ENCODE measurements around the gene FBLIM1.

FBLIM1 gene

GRCh38 chr1:15764269-15764764, 5.7 kb downstream of the FBLIM1 start:
- no peaks in the 10 kb centered on the region for H3K9me3 ChIP-seq (ENCODE audit: control insufficient read depth, low read depth, low read length)
- peaks cover 6% of the 10 kb centered on the region for H3K4me1 ChIP-seq (ENCODE audit: control insufficient read depth, low read depth, low read length)
- no peak overlapping the region for H3K9ac ChIP-seq (ENCODE audit: low read length)
- H3K27ac ChIP-seq (ENCODE audit: low read length), result no peak overlapping the region
- H3K36me3 ChIP-seq (ENCODE audit: control insufficient read depth, low read depth, low read length), result peaks cover 37% of the 10 kb centered on the region
- no peaks in the 10 kb centered on the region for H3K27me3 ChIP-seq (ENCODE audit: control insufficient read depth, insufficient read depth, low read length)
- no peak overlapping the region for H3K4me3 ChIP-seq (ENCODE audit: low read length)

- Histone ChIP-seq H3K4me3 (ENCODE audit: low read length) (no peak overlapping the region), H3K27ac (ENCODE audit: low read length) (no peak overlapping the region), H3K9me3 (ENCODE audit: control insufficient read depth, low read depth, low read length) (no peaks in the 10 kb centered on the region), H3K4me1 (ENCODE audit: control insufficient read depth, low read depth, low read length) (peaks cover 6% of the 10 kb centered on the region), H3K9ac (ENCODE audit: low read length) (no peak overlapping the region), H3K27me3 (ENCODE audit: control insufficient read depth, insufficient read depth, low read length) (no peaks in the 10 kb centered on the region), H3K36me3 (ENCODE audit: control insufficient read depth, low read depth, low read length) (peaks cover 38% of the 10 kb centered on the region)
Observed at GRCh38 chr1:15764890-15765289, 6.3 kb downstream of the FBLIM1 start.

GRCh38 chr1:15765495-15766194, 7.0 kb downstream of the FBLIM1 start:
- no peaks in the 10 kb centered on the region for H3K27me3 ChIP-seq (ENCODE audit: control insufficient read depth, insufficient read depth, low read length)
- peaks cover 6% of the 10 kb centered on the region for H3K4me1 ChIP-seq (ENCODE audit: control insufficient read depth, low read depth, low read length)
- no peaks in the 10 kb centered on the region for H3K9me3 ChIP-seq (ENCODE audit: control insufficient read depth, low read depth, low read length)
- H3K9ac ChIP-seq (ENCODE audit: low read length), result no peak overlapping the region
- no peak overlapping the region for H3K27ac ChIP-seq (ENCODE audit: low read length)
- H3K36me3 ChIP-seq (ENCODE audit: control insufficient read depth, low read depth, low read length), result peaks cover 45% of the 10 kb centered on the region
- no peak overlapping the region for H3K4me3 ChIP-seq (ENCODE audit: low read length)

- peaks cover 61% of the 10 kb centered on the region for H3K36me3 ChIP-seq (ENCODE audit: control insufficient read depth, low read depth, low read length)
- H3K27ac ChIP-seq (ENCODE audit: low read length), result no peak overlapping the region
- no peak overlapping the region for H3K4me3 ChIP-seq (ENCODE audit: low read length)
- H3K27me3 ChIP-seq (ENCODE audit: control insufficient read depth, insufficient read depth, low read length), result no peaks in the 10 kb centered on the region
- H3K9ac ChIP-seq (ENCODE audit: low read length), result no peak overlapping the region
- H3K4me1 ChIP-seq (ENCODE audit: control insufficient read depth, low read depth, low read length), result no peaks in the 10 kb centered on the region
- no peaks in the 10 kb centered on the region for H3K9me3 ChIP-seq (ENCODE audit: control insufficient read depth, low read depth, low read length)
Observed at GRCh38 chr1:15767941-15768340, 9.3 kb downstream of the FBLIM1 start.

GRCh38 chr1:15768388-15768787, 9.8 kb downstream of the FBLIM1 start:
- H3K9me3 ChIP-seq (ENCODE audit: control insufficient read depth, low read depth, low read length), result no peaks in the 10 kb centered on the region
- H3K27ac ChIP-seq (ENCODE audit: low read length), result no peak overlapping the region
- H3K9ac ChIP-seq (ENCODE audit: low read length), result no peak overlapping the region
- H3K27me3 ChIP-seq (ENCODE audit: control insufficient read depth, insufficient read depth, low read length), result no peaks in the 10 kb centered on the region
- no peaks in the 10 kb centered on the region for H3K4me1 ChIP-seq (ENCODE audit: control insufficient read depth, low read depth, low read length)
- H3K36me3 ChIP-seq (ENCODE audit: control insufficient read depth, low read depth, low read length), result peaks cover 62% of the 10 kb centered on the region
- H3K4me3 ChIP-seq (ENCODE audit: low read length), result no peak overlapping the region

GRCh38 chr1:15770313-15770962, 11.8 kb downstream of the FBLIM1 start:
- no peaks in the 10 kb centered on the region for H3K27me3 ChIP-seq (ENCODE audit: control insufficient read depth, insufficient read depth, low read length)
- H3K4me1 ChIP-seq (ENCODE audit: control insufficient read depth, low read depth, low read length), result no peaks in the 10 kb centered on the region
- no peak overlapping the region for H3K27ac ChIP-seq (ENCODE audit: low read length)
- H3K36me3 ChIP-seq (ENCODE audit: control insufficient read depth, low read depth, low read length), result peaks cover 67% of the 10 kb centered on the region
- no peak overlapping the region for H3K9ac ChIP-seq (ENCODE audit: low read length)
- H3K9me3 ChIP-seq (ENCODE audit: control insufficient read depth, low read depth, low read length), result no peaks in the 10 kb centered on the region
- H3K4me3 ChIP-seq (ENCODE audit: low read length), result no peak overlapping the region

- H3K36me3 ChIP-seq (ENCODE audit: control insufficient read depth, low read depth, low read length), result peaks cover 69% of the 10 kb centered on the region
- no peak overlapping the region for H3K4me3 ChIP-seq (ENCODE audit: low read length)
- H3K9ac ChIP-seq (ENCODE audit: low read length), result no peak overlapping the region
Observed at GRCh38 chr1:15771836-15772515, 13.4 kb downstream of the FBLIM1 start.

GRCh38 chr1:15775706-15776105, 17.1 kb downstream of the FBLIM1 start:
- no peaks in the 10 kb centered on the region for H3K4me1 ChIP-seq (ENCODE audit: control insufficient read depth, low read depth, low read length)
- peaks cover 66% of the 10 kb centered on the region for H3K36me3 ChIP-seq (ENCODE audit: control insufficient read depth, low read depth, low read length)
- H3K4me3 ChIP-seq (ENCODE audit: low read length), result no peak overlapping the region
- H3K9me3 ChIP-seq (ENCODE audit: control insufficient read depth, low read depth, low read length), result no peaks in the 10 kb centered on the region
- no peak overlapping the region for H3K27ac ChIP-seq (ENCODE audit: low read length)
- no peak overlapping the region for H3K9ac ChIP-seq (ENCODE audit: low read length)
- H3K27me3 ChIP-seq (ENCODE audit: control insufficient read depth, insufficient read depth, low read length), result no peaks in the 10 kb centered on the region

More at GRCh38 chr1:15771836-15772515, 13.4 kb downstream of the FBLIM1 start:
- H3K4me1 ChIP-seq (ENCODE audit: control insufficient read depth, low read depth, low read length), result no peaks in the 10 kb centered on the region
- no peaks in the 10 kb centered on the region for H3K27me3 ChIP-seq (ENCODE audit: control insufficient read depth, insufficient read depth, low read length)
- H3K27ac ChIP-seq (ENCODE audit: low read length), result no peak overlapping the region
- H3K9me3 ChIP-seq (ENCODE audit: control insufficient read depth, low read depth, low read length), result no peaks in the 10 kb centered on the region

- Histone ChIP-seq H3K27me3 (ENCODE audit: control insufficient read depth, insufficient read depth, low read length) (no peaks in the 10 kb centered on the region), H3K27ac (ENCODE audit: low read length) (no peak overlapping the region), H3K36me3 (ENCODE audit: control insufficient read depth, low read depth, low read length) (peaks cover 63% of the 10 kb centered on the region), H3K4me3 (ENCODE audit: low read length) (no peak overlapping the region), H3K4me1 (ENCODE audit: control insufficient read depth, low read depth, low read length) (no peaks in the 10 kb centered on the region), H3K9ac (ENCODE audit: low read length) (no peak overlapping the region), H3K9me3 (ENCODE audit: control insufficient read depth, low read depth, low read length) (no peaks in the 10 kb centered on the region)
Observed at GRCh38 chr1:15777909-15778707, 19.5 kb downstream of the FBLIM1 start.

- H3K4me3 ChIP-seq (ENCODE audit: low read length), result no peak overlapping the region
- no peaks in the 10 kb centered on the region for H3K4me1 ChIP-seq (ENCODE audit: control insufficient read depth, low read depth, low read length)
- H3K9ac ChIP-seq (ENCODE audit: low read length), result no peak overlapping the region
- no peaks in the 10 kb centered on the region for H3K27me3 ChIP-seq (ENCODE audit: control insufficient read depth, insufficient read depth, low read length)
- H3K36me3 ChIP-seq (ENCODE audit: control insufficient read depth, low read depth, low read length), result peaks cover 26% of the 10 kb centered on the region
- H3K9me3 ChIP-seq (ENCODE audit: control insufficient read depth, low read depth, low read length), result no peaks in the 10 kb centered on the region
- no peak overlapping the region for H3K27ac ChIP-seq (ENCODE audit: low read length)
Observed at GRCh38 chr1:15785683-15786082, 27.1 kb downstream of the FBLIM1 start.

GRCh38 chr1:15786581-15786980, 28.0 kb downstream of the FBLIM1 start:
- Histone ChIP-seq H3K36me3 (ENCODE audit: control insufficient read depth, low read depth, low read length) (peaks cover 21% of the 10 kb centered on the region), H3K27me3 (ENCODE audit: control insufficient read depth, insufficient read depth, low read length) (no peaks in the 10 kb centered on the region), H3K27ac (ENCODE audit: low read length) (no peak overlapping the region), H3K9ac (ENCODE audit: low read length) (no peak overlapping the region), H3K4me3 (ENCODE audit: low read length) (no peak overlapping the region), H3K9me3 (ENCODE audit: control insufficient read depth, low read depth, low read length) (no peaks in the 10 kb centered on the region), H3K4me1 (ENCODE audit: control insufficient read depth, low read depth, low read length) (no peaks in the 10 kb centered on the region)

Measured in iPS-18a (cell line).